WI38 (cell line): Measurements from ENCODE around the gene UBALD1.

Experiments
- H3K4me3 ChIP-seq: 2 replicates; pipeline ENCODE4 v1.5.1; 2011; ENCODE audit warnings: low read depth, mild to moderate bottlenecking, control low read depth, low read length
- CTCF ChIP-seq: IDR thresholded peaks from 2 replicates; pipeline ENCODE4 v1.5.1; 2012; ENCODE audit warnings: low read depth, mild to moderate bottlenecking, control low read depth, low read length

UBALD1 gene

GRCh38 chr16:4601036-4601863 lies 13.4 kb downstream of the UBALD1 start:
- H3K4me3 ChIP-seq = no peak overlapping the region
- no peak for TF ChIP-seq CTCF

GRCh38 chr16:4599545-4599944 lies 15.1 kb downstream of the UBALD1 start:
- H3K4me3 ChIP-seq = no peak overlapping the region
- TF ChIP-seq CTCF = no peak

- no peak overlapping the region for H3K4me3 ChIP-seq
- no peak for TF ChIP-seq CTCF
Measured at GRCh38 chr16:4599037-4599436, 15.7 kb downstream of the UBALD1 start.

- no peak for TF ChIP-seq CTCF
- H3K4me3 ChIP-seq = no peak overlapping the region
Measured at GRCh38 chr16:4597174-4597573, 17.5 kb downstream of the UBALD1 start.

GRCh38 chr16:4594433-4595410 lies 20.0 kb downstream of the UBALD1 start:
- H3K4me3 ChIP-seq = no peak overlapping the region
- no peak for TF ChIP-seq CTCF

GRCh38 chr16:4593086-4593485 lies 21.6 kb downstream of the UBALD1 start:
- no peak for TF ChIP-seq CTCF
- H3K4me3 ChIP-seq = no peak overlapping the region
